Activated T-cell treated with anti-CD3 and anti-CD28 coated beads for 1 hour (primary cell): ENCODE results near the gene TRIM28.
"Not testable (repeated sequence)": the region's sequence is repeated elsewhere in the genome, so short reads cannot be mapped to it uniquely, and the experiment has no call there.

Experiments
- DNase-seq: peaks from one replicate; pipeline ENCODE4 v3.0.0-alpha.2; 2020; ENCODE audit warnings: low read depth

The TRIM28 gene

GRCh38 chr19:58519087-58519354 is 24.8 kb upstream of the TRIM28 start:
- DNase-seq = peak; percentile 30

GRCh38 chr19:58519355-58520256 is 24.3 kb upstream of the TRIM28 start, which contains the start of gene ZBTB45:
ZBTB45 (minus strand) TSS chr19:58519810; CDS start chr19:58517673, 2,137 bp downstream.
- peak; percentile 83 for DNase-seq

GRCh38 chr19:58520257-58520599 is 23.6 kb upstream of the TRIM28 start:
- no peak for DNase-seq

GRCh38 chr19:58521651-58522050 is 22.2 kb upstream of the TRIM28 start:
- no peak for DNase-seq

GRCh38 chr19:58522709-58523108 is 21.2 kb upstream of the TRIM28 start:
- no peak for DNase-seq

GRCh38 chr19:58529405-58529804 is 14.5 kb upstream of the TRIM28 start:
- no peak for DNase-seq

- DNase-seq = no peak
Observed at GRCh38 chr19:58531034-58531840, 12.6 kb upstream of the TRIM28 start.

GRCh38 chr19:58535857-58536256 is 8.0 kb upstream of the TRIM28 start:
- DNase-seq = no peak

GRCh38 chr19:58536852-58537798 is 6.7 kb upstream of the TRIM28 start:
- DNase-seq = no peak

GRCh38 chr19:58538257-58539168 is 5.4 kb upstream of the TRIM28 start:
- DNase-seq = no peak

- not testable (repeated sequence) for DNase-seq
Observed at GRCh38 chr19:58539169-58539559, 4.7 kb upstream of the TRIM28 start.

GRCh38 chr19:58542641-58543372 is 1.1 kb upstream of the TRIM28 start:
- not testable (repeated sequence) for DNase-seq

- DNase-seq = peak; percentile 67
Observed at GRCh38 chr19:58544591-58545285, 874 bp downstream of the TRIM28 start.

- DNase-seq = no peak
Observed at GRCh38 chr19:58545286-58546018, 1.6 kb downstream of the TRIM28 start.

- no peak for DNase-seq
Observed at GRCh38 chr19:58546019-58546530, 2.2 kb downstream of the TRIM28 start.

- no peak for DNase-seq
Observed at GRCh38 chr19:58547323-58548312, 3.8 kb downstream of the TRIM28 start.

GRCh38 chr19:58548859-58549663 is 5.2 kb downstream of the TRIM28 start:
- no peak for DNase-seq
